Endothelial cell of umbilical vein (primary cell): ENCODE measurements around the gene RAN. TPM values are rescaled to one million over a fixed set of nuclear protein-coding genes. Genes with fewer than 3 reads are reported as not detected.
A peak's percentile ranks its signal among the peaks of the same experiment; 100 is the strongest.

Source experiments
- BruUV-seq: library from RNA; stranded (reverse); fragments of 400-500 nt; replicated peaks from 2 replicates; lab custom pipeline; 2021; lab: Mats Ljungman, UMichigan
- CTCF ChIA-PET: fragments of 300-600, 350-600 bp; sonication (Branson Sonifier 250); formaldehyde crosslinking; loops from one replicate; lab custom pipeline; 2021; ENCODE audit warnings: antibody characterized with exemption, inconsistent platforms; lab: Charles Lee
- POLR2A ChIA-PET: fragments of 300-600, 350-600 bp; sonication (Branson Sonifier 250); formaldehyde crosslinking; loops from one replicate; lab custom pipeline; 2021; ENCODE audit warnings: antibody characterized with exemption, inconsistent platforms; lab: Charles Lee
- DNase-seq: peaks from one replicate; pipeline ENCODE4 v3.0.0-alpha.2; 2011; ENCODE audit warnings: low read depth, low spot score
- FAIRE-seq: peaks from 2 replicates; lab custom pipeline; 2011; peaks lifted over from hg19 to GRCh38; lab: Jason Lieb, UNC
- H2AFZ ChIP-seq: 2 replicates; pipeline ENCODE4 v1.6.0; 2012; ENCODE audit warnings: low read depth, low read length, control low read depth, inconsistent platforms
- H3K27ac ChIP-seq: 2 replicates; pipeline ENCODE4 v1.5.1; 2011; ENCODE audit warnings: low read depth, mild to moderate bottlenecking, control low read depth, low read length, moderate library complexity; ENCODE audit not compliant: insufficient read depth
- H3K27me3 ChIP-seq, 2 experiments: 2 replicates each; pipeline versions ENCODE4 v1.6.0 to v1.6.1; 2011; ENCODE audit warnings: low read length in 2 of 2, mixed read lengths in 1 of 2; ENCODE audit not compliant: control insufficient read depth in 2 of 2, insufficient read depth in 2 of 2
- H3K36me3 ChIP-seq, 2 experiments: 2 replicates in 1 of 2; 3 replicates in 1 of 2; pipeline ENCODE4 v1.5.1; 2011; ENCODE audit warnings: low read length in 2 of 2, mild to moderate bottlenecking in 1 of 2, moderate library complexity in 1 of 2; ENCODE audit not compliant: control insufficient read depth in 2 of 2, insufficient read depth in 2 of 2; ENCODE audit errors: extremely low read depth in 1 of 2
- H3K4me1 ChIP-seq: 3 replicates; pipeline ENCODE4 v1.5.1; 2011; ENCODE audit warnings: mild to moderate bottlenecking, low read length; ENCODE audit not compliant: control insufficient read depth, insufficient read depth; ENCODE audit errors: extremely low read depth
- H3K4me2 ChIP-seq: 2 replicates; pipeline ENCODE4 v1.6.1; 2011; ENCODE audit warnings: low read length, control low read depth, mixed read lengths; ENCODE audit not compliant: insufficient read depth
- H3K4me3 ChIP-seq, 3 experiments: fragments of 200-600 bp in 1 of 3; sonication (generic), shearing (Covaris generic) in 1 of 3; replicated peaks in 1 of 3; 2 replicates each; pipeline ENCODE4 v1.5.1; 2011 to 2016; ENCODE audit warnings: control low read depth in 3 of 3, low read length in 3 of 3, mild to moderate bottlenecking in 2 of 3, inconsistent platforms in 1 of 3, low read depth in 1 of 3, moderate library complexity in 1 of 3; ENCODE audit not compliant: insufficient read depth in 1 of 3
- H3K79me2 ChIP-seq: 2 replicates; pipeline ENCODE4 v1.6.0; 2012; ENCODE audit warnings: low read length, inconsistent platforms; ENCODE audit not compliant: control insufficient read depth, insufficient read depth
- H3K9ac ChIP-seq: replicated peaks from 2 replicates; pipeline ENCODE3; 2011; ENCODE audit warnings: low read length, control low read depth; ENCODE audit not compliant: insufficient read depth; ENCODE audit errors: extremely low read depth
- H3K9me1 ChIP-seq: replicated peaks from 3 replicates; pipeline ENCODE4 v1.6.0; 2011; ENCODE audit warnings: mild to moderate bottlenecking, low read length; ENCODE audit not compliant: control insufficient read depth, insufficient read depth; ENCODE audit errors: extremely low read depth
- H3K9me3 ChIP-seq: replicated peaks from 2 replicates; pipeline ENCODE4 v1.5.1; 2012; ENCODE audit warnings: low read length, inconsistent platforms; ENCODE audit not compliant: control insufficient read depth, insufficient read depth
- H4K20me1 ChIP-seq: replicated peaks from 2 replicates; pipeline ENCODE3; 2011; ENCODE audit warnings: mild to moderate bottlenecking, low read length; ENCODE audit not compliant: control insufficient read depth, insufficient read depth; ENCODE audit errors: extremely low read depth
- GATA2 ChIP-seq: IDR thresholded peaks from 2 replicates; pipeline ENCODE4 v1.7.0; 2011; ENCODE audit warnings: low read depth, mild to moderate bottlenecking, moderate library complexity, mixed read lengths, low read length; ENCODE audit not compliant: insufficient read length, insufficient read depth
- POLR2A ChIP-seq: IDR thresholded peaks from 2 replicates; pipeline ENCODE4 v1.6.1; 2012; ENCODE audit warnings: low read depth, mild to moderate bottlenecking, control low read depth, low read length
- POLR2AphosphoS5 ChIP-seq: IDR thresholded peaks from 2 replicates; pipeline ENCODE4 v1.6.1; 2012; ENCODE audit warnings: low read depth, mild to moderate bottlenecking, control low read depth, low read length, moderate library complexity; ENCODE audit not compliant: insufficient read depth
- dilution Hi-C: fragments of 300-500 bp; cut with MboI; formaldehyde crosslinking; loops from one replicate; pipeline ENCODE4 v1.15.0; 2019; ENCODE audit warnings: low sequenced_read_pairs; ENCODE audit not compliant: extremely low pct_ligation_motif_present
- intact Hi-C: fragments of 100-400 bp; cut with micrococcal nuclease; formaldehyde crosslinking; loops from one replicate; pipeline ENCODE4 v1.10.0; 2022
- polyA plus RNA-seq, 4 experiments: library from polyadenylated mRNA; depleted of rRNA in 3 of 4; stranded (reverse) in 3 of 4; unstranded in 1 of 4; fragments of >200 nt; gene quantifications; 2 replicates each; pipeline versions ENCODE4 v1.2.1 to v1.2.3, GENCODE V29; 2011 to 2012; ENCODE audit warnings: missing spikeins in 1 of 4
- total RNA-seq: library from RNA; stranded (reverse); gene quantifications from 2 replicates; pipeline ENCODE4 v1.2.3, GENCODE V29; 2021

Gene RAN
- total and polyA plus RNA-seq, 2 donors (not counting 3 experiments of a cell fraction or from before 2014, with no cell fraction given): 1,075 to 1,205 TPM

GRCh38 chr12:130877333-130877732 is 5.5 kb downstream of the RAN start:
- H3K9me1 ChIP-seq: no peaks in the 10 kb centered on the region
- H3K4me3 ChIP-seq: no peak overlapping the region
- BruUV-seq: no TSS peak
- intact Hi-C loops: loop anchor here (10.0 kb wide), 1 partner anchor 837 kb away; the partner anchor contains the start of gene SFSWAP
- TF ChIP-seq POLR2A (no peak), POLR2AphosphoS5 (peak; percentile 1)
- H3K9me3 ChIP-seq: no peaks in the 10 kb centered on the region
- peaks cover 9% of the 10 kb centered on the region for H4K20me1 ChIP-seq
- no peak overlapping the region for H3K9ac ChIP-seq
- no peak for DNase-seq
- H3K4me2 ChIP-seq: no peak overlapping the region
- H3K27me3 ChIP-seq: no peaks in the 10 kb centered on the region
- POLR2A ChIA-PET: interaction anchor here (0.7 kb wide), 1 partner anchor 1283 kb away, joined by 6 read pairs; no protein-coding TSS in a partner anchor
- H2AFZ ChIP-seq: no peak overlapping the region
- CTCF ChIA-PET: no interaction called here
- peaks cover 6 to 36% of the 10 kb centered on the region in 2 experiments for H3K36me3 ChIP-seq
- dilution Hi-C loops: no loop called here
- H3K4me1 ChIP-seq: peaks cover 16% of the 10 kb centered on the region
- no peak overlapping the region for H3K27ac ChIP-seq
- peak; percentile 42 for FAIRE-seq
- peaks cover 28% of the 10 kb centered on the region for H3K79me2 ChIP-seq

- Histone ChIP-seq H3K9me1 (no peaks in the 10 kb centered on the region), H3K9ac (no peak overlapping the region), H4K20me1 (peaks cover 9% of the 10 kb centered on the region), H3K27me3 (no peaks in the 10 kb centered on the region), H2AFZ (no peak overlapping the region), H3K79me2 (peaks cover 16% of the 10 kb centered on the region), H3K4me3 (no peak overlapping the region), H3K4me2 (no peak overlapping the region), H3K27ac (no peak overlapping the region), H3K9me3 (no peaks in the 10 kb centered on the region), H3K36me3 (peaks cover 6 to 28% of the 10 kb centered on the region in 2 experiments), H3K4me1 (peaks cover 11% of the 10 kb centered on the region)
- no TSS peak for BruUV-seq
- intact Hi-C loops: loop anchor here (10.0 kb wide), 1 partner anchor 836 kb away; the partner anchor contains the start of gene SFSWAP
- ChIA-PET CTCF (no interaction called here), POLR2A (no interaction called here)
- TF ChIP-seq POLR2A (peak; percentile 47), GATA2 (no peak), POLR2AphosphoS5 (peak; percentile 50)
- dilution Hi-C loops: no loop called here
- DNase-seq: no peak
- peak; percentile 26 for FAIRE-seq
These were observed 6.6 kb downstream of the RAN start for GRCh38 chr12:130878193-130879185.
